Fibroblast of the aortic adventitia (primary cell): ENCODE results near the gene EID1. TPM values are rescaled to one million over a fixed set of nuclear protein-coding genes. Genes with fewer than 3 reads are reported as not detected.

Experiments used
- DNase-seq: peaks from one replicate; pipeline ENCODE4 v3.0.0-alpha.2; 2010; ENCODE audit warnings: low read depth
- H3K4me3 ChIP-seq: 2 replicates; pipeline ENCODE4 v1.5.1; 2011; ENCODE audit warnings: low read depth, mild to moderate bottlenecking, control low read depth, low read length, moderate library complexity
- CTCF ChIP-seq: IDR thresholded peaks from 2 replicates; pipeline ENCODE4 v1.5.1; 2011; ENCODE audit warnings: mild to moderate bottlenecking, low read length, control low read depth, inconsistent platforms; ENCODE audit not compliant: insufficient read depth
- total RNA-seq: library from RNA; depleted of rRNA; stranded (reverse); fragments of >200 nt; gene quantifications from 2 replicates; pipeline ENCODE4 v1.2.3, GENCODE V29; 2012; ENCODE audit warnings: low replicate concordance

EID1 gene
- total RNA-seq, 1 donor = 253 TPM

- no peak for TF ChIP-seq CTCF
- DNase-seq = no peak
- no peak overlapping the region for H3K4me3 ChIP-seq
These were observed 38.8 kb downstream of the EID1 start for GRCh38 chr15:48916721-48917120.

GRCh38 chr15:48922046-48922445 is 44.1 kb downstream of the EID1 start:
- DNase-seq = no peak
- no peak for TF ChIP-seq CTCF
- H3K4me3 ChIP-seq = no peak overlapping the region

GRCh38 chr15:48924528-48925393 is 46.8 kb downstream of the EID1 start:
- H3K4me3 ChIP-seq = no peak overlapping the region
- TF ChIP-seq CTCF = no peak
- peak; percentile 80 for DNase-seq

- no peak for TF ChIP-seq CTCF
- H3K4me3 ChIP-seq = no peak overlapping the region
- DNase-seq = peak; percentile 90
These were observed 47.8 kb downstream of the EID1 start for GRCh38 chr15:48925714-48926223.

GRCh38 chr15:48928877-48929538 is 51.1 kb downstream of the EID1 start:
- no peak overlapping the region for H3K4me3 ChIP-seq
- no peak for DNase-seq
- no peak for TF ChIP-seq CTCF

GRCh38 chr15:48929661-48930060 is 51.7 kb downstream of the EID1 start:
- no peak for DNase-seq
- H3K4me3 ChIP-seq = no peak overlapping the region
- TF ChIP-seq CTCF = no peak

Other genes with a start within 250 kb of the EID1 start
- 984 and 4,431 TPM in 2 replicates for gene FBN1, start 232.4 kb upstream of the EID1 start, total RNA-seq
- gene CEP152, start 67.1 kb upstream of the EID1 start, total RNA-seq = 11.1 and 14.4 TPM in 2 replicates
- 1.8 and 2.2 TPM in 2 replicates for gene SHC4, start 85.8 kb downstream of the EID1 start, total RNA-seq
- 45.7 and 48.9 TPM in 2 replicates for gene SECISBP2L, start 168.3 kb downstream of the EID1 start, total RNA-seq